HCT116 (cell line): ENCODE measurements around the gene SLC5A3. TPM values are rescaled to one million over a fixed set of nuclear protein-coding genes. Genes with fewer than 3 reads are reported as not detected.

Source experiments
- ATAC-seq: fragments of 200-7000 bp; cut with Tn5 transposase; 2 replicates; pipeline ENCODE4 v1.9.1; 2020; ENCODE audit warnings: mild to moderate bottlenecking, moderate library complexity
- BruUV-seq: library from RNA; stranded (reverse); fragments of 400-500 nt; replicated peaks from 2 replicates; lab custom pipeline; 2021; lab: Mats Ljungman, UMichigan
- CTCF ChIA-PET: fragments of 300-600 bp; sonication (Branson Sonifier 250); formaldehyde crosslinking; loops from one replicate; lab custom pipeline; 2021; ENCODE audit warnings: antibody characterized with exemption; lab: Charles Lee
- POLR2A ChIA-PET: fragments of 300-600, 350-600 bp; sonication (Branson Sonifier 250); formaldehyde crosslinking; loops from one replicate; lab custom pipeline; 2021; ENCODE audit warnings: antibody characterized with exemption; lab: Charles Lee
- RAD21 ChIA-PET, 2 experiments: fragments of 300-600 bp; sonication (Branson Sonifier 250); formaldehyde crosslinking; loops; one replicate each; lab custom pipeline; 2023; ENCODE audit warnings: low total read pairs in 2 of 2; ENCODE audit not compliant: uncharacterized antibody in 2 of 2, unreplicated experiment in 2 of 2, low non-redundant PET in 1 of 2; lab: Charles Lee
- DNase-seq: peaks from one replicate; pipeline ENCODE4 v3.0.0-alpha.2; 2010; ENCODE audit warnings: low read depth, low spot score
- H2AFZ ChIP-seq: fragments of 200-600 bp; shearing (Covaris generic), sonication (generic); 2 replicates; pipeline ENCODE4 v1.6.1; 2017; ENCODE audit warnings: low read depth, mixed run types, mixed read lengths, antibody characterized with exemption, low read length; ENCODE audit not compliant: poor library complexity, severe bottlenecking
- H3K27ac ChIP-seq: 2 replicates; pipeline ENCODE4 v1.5.1; 2012; ENCODE audit warnings: low read depth, low read length
- H3K27me3 ChIP-seq: fragments of 200-600 bp; sonication (generic); 2 replicates; pipeline ENCODE4 v1.6.1; 2016; ENCODE audit warnings: mixed run types, low read length, mixed read lengths; ENCODE audit not compliant: insufficient read depth
- H3K36me3 ChIP-seq, 2 experiments: fragments of 200-500 bp in 1 of 2; fragments of 200-600 bp in 1 of 2; sonication (Bioruptor generic) in 1 of 2; sonication (generic) in 1 of 2; 2 replicates each; pipeline versions ENCODE4 v1.5.1 to v1.6.1; 2014 to 2016; ENCODE audit warnings: low read length in 2 of 2, inconsistent platforms in 1 of 2, mixed read lengths in 1 of 2, mixed run types in 1 of 2; ENCODE audit not compliant: insufficient read depth in 2 of 2, control insufficient read depth in 1 of 2
- H3K4me1 ChIP-seq, 2 experiments: fragments of 200-600 bp in 1 of 2; sonication (generic) in 1 of 2; 2 replicates each; pipeline versions ENCODE4 v1.5.1 to v1.6.1; 2012 to 2017; ENCODE audit warnings: low read length in 2 of 2, inconsistent platforms in 1 of 2, mild to moderate bottlenecking in 1 of 2, mixed read lengths in 1 of 2, mixed run types in 1 of 2, moderate library complexity in 1 of 2; ENCODE audit not compliant: insufficient read depth in 2 of 2, control insufficient read depth in 1 of 2
- H3K4me2 ChIP-seq: fragments of 200-600 bp; sonication (generic); 2 replicates; pipeline ENCODE4 v1.6.1; 2017; ENCODE audit warnings: mixed run types, low read length, mixed read lengths
- H3K4me3 ChIP-seq, 2 experiments: fragments of 200-600 bp in 1 of 2; sonication (generic) in 1 of 2; replicated peaks in 1 of 2; 2 replicates each; pipeline ENCODE4 v1.5.1; 2011 to 2016; ENCODE audit warnings: low read length in 2 of 2, control low read depth in 1 of 2, low read depth in 1 of 2, mild to moderate bottlenecking in 1 of 2, mixed read lengths in 1 of 2, mixed run types in 1 of 2
- H3K79me2 ChIP-seq: fragments of 200-600 bp; sonication (generic); 2 replicates; pipeline ENCODE4 v1.6.1; 2017; ENCODE audit warnings: mild to moderate bottlenecking, mixed run types, low read length, moderate library complexity, mixed read lengths; ENCODE audit not compliant: insufficient read depth
- H3K9ac ChIP-seq: fragments of 200-600 bp; sonication (generic); 2 replicates; pipeline ENCODE4 v1.6.1; 2016; ENCODE audit warnings: low read length, mixed read lengths
- H3K9me2 ChIP-seq: fragments of 200-600 bp; sonication (generic), shearing (Covaris generic); 2 replicates; pipeline ENCODE4 v1.6.1; 2017; ENCODE audit warnings: mixed run types, mild to moderate bottlenecking, moderate library complexity; ENCODE audit not compliant: insufficient read depth
- H3K9me3 ChIP-seq, 2 experiments: fragments of 200-500 bp in 1 of 2; fragments of 200-600 bp in 1 of 2; sonication (Bioruptor generic) in 1 of 2; sonication (generic) in 1 of 2; 2 replicates each; pipeline ENCODE4 v1.6.1; 2014 to 2017; ENCODE audit warnings: low read length in 2 of 2, mixed read lengths in 2 of 2, inconsistent platforms in 1 of 2, low read depth in 1 of 2, mild to moderate bottlenecking in 1 of 2, mixed run types in 1 of 2, moderate library complexity in 1 of 2; ENCODE audit not compliant: control insufficient read depth in 1 of 2, insufficient read depth in 1 of 2
- H4K20me1 ChIP-seq: fragments of 200-600 bp; sonication (generic), shearing (Covaris generic); 2 replicates; pipeline ENCODE4 v1.6.1; 2017; ENCODE audit warnings: mixed run types, mild to moderate bottlenecking, moderate library complexity; ENCODE audit not compliant: insufficient read depth
- CTCF ChIP-seq, 3 experiments: fragments of 200-600 bp in 1 of 3; sonication (generic) in 1 of 3; IDR thresholded peaks in 2 of 3; conservative IDR thresholded peaks in 1 of 3; 2 replicates each; pipeline ENCODE4 v1.5.1; 2012 to 2017; ENCODE audit warnings: low read depth in 2 of 3, low read length in 2 of 3, antibody characterized with exemption in 1 of 3, borderline replicate concordance in 1 of 3, control low read depth in 1 of 3, mild to moderate bottlenecking in 1 of 3, mixed read lengths in 1 of 3, mixed run types in 1 of 3, moderate library complexity in 1 of 3; ENCODE audit not compliant: insufficient read depth in 1 of 3
- ELF1 ChIP-seq: IDR thresholded peaks from 2 replicates; pipeline ENCODE4 v1.6.1; 2012; ENCODE audit warnings: low read depth, borderline replicate concordance
- EZH2phosphoT487 ChIP-seq: fragments of 200-600 bp; IDR thresholded peaks from 2 replicates; pipeline ENCODE4 v1.6.1; 2018; ENCODE audit warnings: antibody characterized with exemption, borderline replicate concordance
- FOSL1 ChIP-seq: IDR thresholded peaks from 2 replicates; pipeline ENCODE4 v1.6.1; 2012; ENCODE audit warnings: low read depth
- MAX ChIP-seq: IDR thresholded peaks from 2 replicates; pipeline ENCODE4 v1.6.1; 2012
- POLR2AphosphoS5 ChIP-seq: IDR thresholded peaks from 2 replicates; pipeline ENCODE4 v1.6.1; 2011; ENCODE audit warnings: mild to moderate bottlenecking, low read depth, low read length, moderate library complexity
- SRF ChIP-seq: IDR thresholded peaks from 2 replicates; pipeline ENCODE4 v1.6.1; 2012; ENCODE audit warnings: low read depth
- YY1 ChIP-seq: IDR thresholded peaks from 2 replicates; pipeline ENCODE4 v1.6.1; 2011; ENCODE audit warnings: low read length, low read depth, moderate library complexity, mild to moderate bottlenecking; ENCODE audit not compliant: insufficient replicate concordance; ENCODE audit errors: extremely low read depth
- ZBTB33 ChIP-seq: IDR thresholded peaks from 2 replicates; pipeline ENCODE4 v1.6.1; 2011; ENCODE audit warnings: mild to moderate bottlenecking, low read length, moderate library complexity; ENCODE audit not compliant: insufficient replicate concordance; ENCODE audit errors: extremely low read depth
- intact Hi-C: fragments of 100-400 bp; cut with micrococcal nuclease; formaldehyde crosslinking; loops from 2 replicates; pipeline ENCODE4 v1.10.0; 2022
- total RNA-seq: library from RNA; stranded (reverse); gene quantifications from one replicate; pipeline ENCODE4 v1.2.1, GENCODE V29; 2021; ENCODE audit not compliant: unreplicated experiment

SLC5A3 gene
- total RNA-seq, 1 experiment from 2014 or later = 11.8 TPM

GRCh38 chr21:34113842-34114241, 40.5 kb downstream of the SLC5A3 start:
- Histone ChIP-seq H3K9ac (no peak overlapping the region), H4K20me1 (no peaks in the 10 kb centered on the region)
- no peak for TF ChIP-seq YY1
- no peak for TF ChIP-seq ELF1
- no peak for TF ChIP-seq CTCF (IDR thresholded peaks at IDR 0.05 in 2 of 3, conservative IDR thresholded peaks at IDR 0.05 in 1 of 3; ENCODE audit: borderline replicate concordance in 1 of 3, insufficient read depth in 1 of 3, low read depth in 2 of 3, low read length in 2 of 3)
- no peak for TF ChIP-seq MAX
- TF ChIP-seq ZBTB33 = no peak
- no peak for TF ChIP-seq FOSL1
- no peak for TF ChIP-seq SRF
- TF ChIP-seq POLR2AphosphoS5 = no peak
- no peak for TF ChIP-seq EZH2phosphoT487
- TF ChIP-seq, all 23 proteins: peak for 0
- Histone ChIP-seq H3K27ac (no peak overlapping the region), H3K9me3 (no peaks in the 10 kb centered on the region), H3K79me2 (peaks cover 29% of the 10 kb centered on the region), H3K27me3 (no peaks in the 10 kb centered on the region), H3K36me3 (no peaks in the 10 kb centered on the region), H3K4me2 (no peak overlapping the region), H3K4me1 (no peaks in the 10 kb centered on the region; a peak in 1 of 4 replicates), H3K4me3 (no peak overlapping the region), H2AFZ (no peak overlapping the region), H3K9me2 (no peaks in the 10 kb centered on the region)
- POLR2A ChIA-PET = no interaction called here
- DNase-seq (no peak), ATAC-seq (no peak)
- intact Hi-C loops = no loop called here
- RAD21 ChIA-PET = interaction anchor here in 1 of 2 experiments (0.6 kb wide), 1 partner anchor 66 kb away, joined by 3 read pairs; no protein-coding TSS in a partner anchor
- CTCF ChIA-PET = interaction anchor here (1.6 kb wide), 1 partner anchor 23 kb away, joined by 6 read pairs; no protein-coding TSS in a partner anchor
- no TSS peak for BruUV-seq
